ENCODE measurements around the gene ATXN2. TPM values are rescaled to one million over a fixed set of nuclear protein-coding genes. Genes with fewer than 3 reads are reported as not detected.

The ATXN2 gene
- total RNA-seq, 2 experiments from 2014 or later = 36.1 to 81.4 TPM

- POLR2A ChIA-PET = interaction anchor here (0.5 to 2.6 kb wide), 9 partner anchors 9 to 676 kb away, joined by 3 to 11 read pairs (median 4); no protein-coding TSS in a partner anchor
- no peak overlapping the region for H2AFZ ChIP-seq (ENCODE audit: low read length)
- H3K27ac ChIP-seq (ENCODE audit: low read depth, low read length, poor library complexity, severe bottlenecking) = no peak overlapping the region
- peak; percentile 68 for DNase-seq (ENCODE audit: low spot score)
- no TSS peak for BruUV-seq (replicated peaks)
- H4K20me1 ChIP-seq (ENCODE audit: insufficient read depth, low read length) = no peaks in the 10 kb centered on the region; the same call in 1 of the 2 replicates
- no peaks in the 10 kb centered on the region for H3K9me2 ChIP-seq (ENCODE audit: insufficient read depth, low read length)
- peaks cover 82% of the 10 kb centered on the region for H3K36me3 ChIP-seq (ENCODE audit: insufficient read depth, low read length)
- no peaks in the 10 kb centered on the region for H3K79me2 ChIP-seq (ENCODE audit: insufficient read depth, low read depth, low read length)
- TF ChIP-seq EZH2phosphoT487 (IDR thresholded peaks at IDR 0.05; ENCODE audit: borderline replicate concordance, low read depth, low read length) = no peak
- TF ChIP-seq, protein P1, sequence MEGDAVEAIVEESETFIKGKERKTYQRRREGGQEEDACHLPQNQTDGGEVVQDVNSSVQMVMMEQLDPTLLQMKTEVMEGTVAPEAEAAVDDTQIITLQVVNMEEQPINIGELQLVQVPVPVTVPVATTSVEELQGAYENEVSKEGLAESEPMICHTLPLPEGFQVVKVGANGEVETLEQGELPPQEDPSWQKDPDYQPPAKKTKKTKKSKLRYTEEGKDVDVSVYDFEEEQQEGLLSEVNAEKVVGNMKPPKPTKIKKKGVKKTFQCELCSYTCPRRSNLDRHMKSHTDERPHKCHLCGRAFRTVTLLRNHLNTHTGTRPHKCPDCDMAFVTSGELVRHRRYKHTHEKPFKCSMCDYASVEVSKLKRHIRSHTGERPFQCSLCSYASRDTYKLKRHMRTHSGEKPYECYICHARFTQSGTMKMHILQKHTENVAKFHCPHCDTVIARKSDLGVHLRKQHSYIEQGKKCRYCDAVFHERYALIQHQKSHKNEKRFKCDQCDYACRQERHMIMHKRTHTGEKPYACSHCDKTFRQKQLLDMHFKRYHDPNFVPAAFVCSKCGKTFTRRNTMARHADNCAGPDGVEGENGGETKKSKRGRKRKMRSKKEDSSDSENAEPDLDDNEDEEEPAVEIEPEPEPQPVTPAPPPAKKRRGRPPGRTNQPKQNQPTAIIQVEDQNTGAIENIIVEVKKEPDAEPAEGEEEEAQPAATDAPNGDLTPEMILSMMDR (conservative IDR thresholded peaks at IDR 0.05; ENCODE audit: low read length) = peak; percentile 99
- peaks cover 26% of the 10 kb centered on the region for H3K4me1 ChIP-seq (ENCODE audit: insufficient read depth, low read length, poor library complexity, severe bottlenecking)
- no peak overlapping the region for H3K4me3 ChIP-seq (ENCODE audit: low read depth, low read length, poor library complexity, severe bottlenecking)
- intact Hi-C loops (cut with micrococcal nuclease; ENCODE audit: unreplicated experiment) = loop anchor here (1.0 kb wide), 3 partner anchors 48 to 78 kb away; no protein-coding TSS in a partner anchor
- CTCF ChIA-PET (ENCODE audit: unreplicated experiment) = interaction anchor here (0.8 to 2.8 kb wide), 4 partner anchors 8 to 55 kb away, joined by 3 to 37 read pairs (median 12); no protein-coding TSS in a partner anchor
- H3K4me2 ChIP-seq (ENCODE audit: low read length) = no peak overlapping the region
- no peaks in the 10 kb centered on the region for H3K9me3 ChIP-seq (ENCODE audit: low read length)
Observed at GRCh38 chr12:111451649-111452129, 147.4 kb downstream of the ATXN2 start.

DNA sequence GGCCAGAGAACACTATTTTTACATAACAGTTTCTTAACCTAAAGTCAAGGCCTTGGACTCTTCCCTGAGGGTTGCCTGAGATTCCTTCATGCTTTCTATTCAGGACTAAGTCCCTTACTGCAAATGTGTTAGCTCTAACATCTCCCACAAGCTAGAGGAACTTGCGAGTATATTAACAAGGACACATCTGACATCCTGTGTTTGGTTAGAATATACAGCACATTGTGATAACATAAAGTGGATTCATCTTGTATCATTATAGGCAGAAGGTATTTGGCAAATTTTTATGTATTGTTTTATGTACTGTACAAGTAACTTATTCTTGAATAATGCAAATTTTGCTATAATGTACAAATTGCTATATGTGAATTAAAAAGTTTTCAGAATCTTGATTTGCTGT lies 147.9 kb downstream of the ATXN2 start:
- H3K4me1 ChIP-seq (ENCODE audit: insufficient read depth, low read length, poor library complexity, severe bottlenecking) = peaks cover 30% of the 10 kb centered on the region
- peaks cover 85% of the 10 kb centered on the region for H3K36me3 ChIP-seq (ENCODE audit: insufficient read depth, low read length)
- ChIA-PET POLR2A (interaction anchor here (0.8 to 2.6 kb wide), 5 partner anchors 15 to 53 kb away, joined by 4 to 11 read pairs (median 5); no protein-coding TSS in a partner anchor), CTCF (ENCODE audit: unreplicated experiment) (interaction anchor here (0.8 to 2.8 kb wide), 5 partner anchors 8 to 59 kb away, joined by 3 to 37 read pairs (median 4); no protein-coding TSS in a partner anchor)
- no peaks in the 10 kb centered on the region for H3K9me3 ChIP-seq (ENCODE audit: low read length)
- no peaks in the 10 kb centered on the region for H3K79me2 ChIP-seq (ENCODE audit: insufficient read depth, low read depth, low read length)
- no peak for DNase-seq (ENCODE audit: low spot score)
- H3K4me3 ChIP-seq (ENCODE audit: low read depth, low read length, poor library complexity, severe bottlenecking) = no peak overlapping the region
- intact Hi-C loops (cut with micrococcal nuclease; ENCODE audit: unreplicated experiment) = loop anchor here (1.0 kb wide), 3 partner anchors 48 to 78 kb away; no protein-coding TSS in a partner anchor
- no peak overlapping the region for H3K4me2 ChIP-seq (ENCODE audit: low read length)
- TF ChIP-seq, protein P1 (conservative IDR thresholded peaks at IDR 0.05; ENCODE audit: low read length) = no peak
- no peak for TF ChIP-seq EZH2phosphoT487 (IDR thresholded peaks at IDR 0.05; ENCODE audit: borderline replicate concordance, low read depth, low read length)
- H4K20me1 ChIP-seq (ENCODE audit: insufficient read depth, low read length) = peaks cover under 1% of the 10 kb centered on the region; the same call in 1 of the 2 replicates
- no TSS peak for BruUV-seq (replicated peaks)
- no peak overlapping the region for H2AFZ ChIP-seq (ENCODE audit: low read length)
- no peak overlapping the region for H3K27ac ChIP-seq (ENCODE audit: low read depth, low read length, poor library complexity, severe bottlenecking)
- H3K9me2 ChIP-seq (ENCODE audit: insufficient read depth, low read length) = no peaks in the 10 kb centered on the region

- intact Hi-C loops (cut with micrococcal nuclease; ENCODE audit: unreplicated experiment) = loop anchor here (1.0 kb wide), 3 partner anchors 47 to 79 kb away; no protein-coding TSS in a partner anchor
- no peaks in the 10 kb centered on the region for H3K9me3 ChIP-seq (ENCODE audit: low read length)
- no peak for DNase-seq (ENCODE audit: low spot score)
- no peak overlapping the region for H3K4me2 ChIP-seq (ENCODE audit: low read length)
- H3K4me1 ChIP-seq (ENCODE audit: insufficient read depth, low read length, poor library complexity, severe bottlenecking) = peaks cover 36% of the 10 kb centered on the region
- POLR2A ChIA-PET = interaction anchor here (0.6 to 2.6 kb wide), 4 partner anchors 16 to 52 kb away, joined by 3 to 11 read pairs (median 4); no protein-coding TSS in a partner anchor
- no peak overlapping the region for H3K27ac ChIP-seq (ENCODE audit: low read depth, low read length, poor library complexity, severe bottlenecking)
- H3K9me2 ChIP-seq (ENCODE audit: insufficient read depth, low read length) = no peaks in the 10 kb centered on the region
- TF ChIP-seq, protein P1 (conservative IDR thresholded peaks at IDR 0.05; ENCODE audit: low read length) = no peak
- TF ChIP-seq EZH2phosphoT487 (IDR thresholded peaks at IDR 0.05; ENCODE audit: borderline replicate concordance, low read depth, low read length) = no peak
- BruUV-seq (replicated peaks) = no TSS peak
- H3K4me3 ChIP-seq (ENCODE audit: low read depth, low read length, poor library complexity, severe bottlenecking) = no peak overlapping the region
- CTCF ChIA-PET (ENCODE audit: unreplicated experiment) = interaction anchor here (1.1 to 2.8 kb wide), 3 partner anchors 47 to 58 kb away, joined by 4 to 37 read pairs (median 22); no protein-coding TSS in a partner anchor
- H3K36me3 ChIP-seq (ENCODE audit: insufficient read depth, low read length) = peaks cover 85% of the 10 kb centered on the region
- no peak overlapping the region for H2AFZ ChIP-seq (ENCODE audit: low read length)
- H4K20me1 ChIP-seq (ENCODE audit: insufficient read depth, low read length) = peaks cover 6% of the 10 kb centered on the region; the same call in 1 of the 2 replicates
- H3K79me2 ChIP-seq (ENCODE audit: insufficient read depth, low read depth, low read length) = 0 out of 2 replicates have a peak, but pooled peaks cover 1% of the 10 kb centered on the region
Observed at GRCh38 chr12:111450676-111451075, 148.4 kb downstream of the ATXN2 start.
